NCI-H82 (cell line): Measurements from ENCODE around the gene ARID1A.

Experiments
- DNase-seq: peaks from one replicate; lab custom pipeline; 2025; lab: John Stamatoyannopoulos, UW

Gene ARID1A

DNA sequence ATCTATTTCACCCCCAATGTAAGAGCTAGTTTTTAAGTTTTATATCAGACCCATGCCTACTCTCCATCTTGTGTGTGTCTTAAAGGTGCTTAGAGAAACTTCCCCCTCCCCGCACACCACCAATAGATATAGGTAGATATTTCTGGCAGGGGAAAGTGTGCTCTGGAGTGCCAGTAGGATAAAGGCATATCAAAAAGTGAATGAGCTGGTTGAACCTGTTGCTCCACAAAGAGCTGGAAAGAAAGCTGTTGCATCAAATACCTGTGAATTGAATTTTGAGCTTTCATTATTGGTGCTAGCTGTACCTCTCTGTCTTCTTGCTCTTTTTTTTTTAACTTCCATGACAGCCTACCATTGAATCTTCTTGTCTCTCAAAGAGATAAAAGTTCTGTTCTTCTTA, 32.8 kb downstream of the ARID1A start:
- no peak for DNase-seq

- DNase-seq: no peak
Observed at GRCh38 chr1:26729633-26730032, 33.8 kb downstream of the ARID1A start.

DNA sequence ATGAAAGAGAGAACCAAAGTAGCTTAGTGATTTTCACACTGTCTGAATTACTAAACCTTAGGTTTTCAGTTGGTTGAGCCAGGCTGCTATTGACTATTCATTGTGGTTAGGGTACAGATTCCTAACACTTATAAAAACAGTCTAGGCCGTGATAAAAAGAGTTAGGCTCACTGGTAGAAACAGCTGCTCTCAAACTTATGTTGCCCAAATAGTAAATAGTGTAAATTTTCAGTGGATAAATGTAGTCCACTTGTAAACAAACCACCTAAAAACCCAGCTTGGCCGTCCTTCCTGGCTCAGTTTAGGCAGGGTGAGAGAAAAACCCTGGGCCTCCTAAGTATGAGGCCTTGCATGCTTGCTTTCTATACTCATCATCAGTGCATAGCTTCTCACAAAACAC, 34.9 kb downstream of the ARID1A start:
- DNase-seq: no peak

DNA sequence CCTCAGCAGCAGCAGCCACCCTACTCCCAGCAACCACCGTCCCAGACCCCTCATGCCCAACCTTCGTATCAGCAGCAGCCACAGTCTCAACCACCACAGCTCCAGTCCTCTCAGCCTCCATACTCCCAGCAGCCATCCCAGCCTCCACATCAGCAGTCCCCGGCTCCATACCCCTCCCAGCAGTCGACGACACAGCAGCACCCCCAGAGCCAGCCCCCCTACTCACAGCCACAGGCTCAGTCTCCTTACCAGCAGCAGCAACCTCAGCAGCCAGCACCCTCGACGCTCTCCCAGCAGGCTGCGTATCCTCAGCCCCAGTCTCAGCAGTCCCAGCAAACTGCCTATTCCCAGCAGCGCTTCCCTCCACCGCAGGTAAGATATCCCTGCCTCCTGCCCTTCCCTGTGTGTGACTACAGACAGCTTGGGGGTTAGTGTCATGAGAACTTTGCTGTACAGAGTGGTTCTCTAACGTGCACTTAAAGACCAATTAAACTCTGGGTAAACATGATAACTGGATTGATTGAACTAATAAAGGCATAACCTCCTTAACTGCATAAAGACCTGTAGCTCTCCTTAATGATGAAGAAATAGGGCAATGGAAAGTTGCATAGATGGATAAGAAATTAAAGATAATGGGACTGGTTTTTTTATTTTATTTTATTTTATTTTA, 35.6 kb downstream of the ARID1A start:
- peak; percentile 44 for DNase-seq

DNA sequence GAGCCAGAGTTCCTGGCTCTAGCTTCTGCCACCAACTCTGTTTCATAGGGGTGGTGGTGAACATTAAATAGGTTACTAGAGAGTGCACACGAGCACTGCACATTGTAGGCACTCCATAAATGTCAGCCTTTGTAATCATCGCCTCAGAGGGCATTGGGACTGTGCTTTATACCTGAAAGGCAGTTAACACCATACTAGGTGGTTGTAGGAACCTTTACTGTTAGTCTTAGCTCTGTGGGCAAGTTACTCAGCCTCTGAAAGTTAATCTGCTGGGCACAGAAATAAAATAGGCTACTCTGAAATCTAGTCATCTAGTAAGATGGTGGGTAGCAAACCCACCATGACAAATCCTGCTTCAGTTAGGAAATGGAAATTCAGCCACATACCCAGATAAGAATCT, 37.6 kb downstream of the ARID1A start:
- DNase-seq: no peak

DNA sequence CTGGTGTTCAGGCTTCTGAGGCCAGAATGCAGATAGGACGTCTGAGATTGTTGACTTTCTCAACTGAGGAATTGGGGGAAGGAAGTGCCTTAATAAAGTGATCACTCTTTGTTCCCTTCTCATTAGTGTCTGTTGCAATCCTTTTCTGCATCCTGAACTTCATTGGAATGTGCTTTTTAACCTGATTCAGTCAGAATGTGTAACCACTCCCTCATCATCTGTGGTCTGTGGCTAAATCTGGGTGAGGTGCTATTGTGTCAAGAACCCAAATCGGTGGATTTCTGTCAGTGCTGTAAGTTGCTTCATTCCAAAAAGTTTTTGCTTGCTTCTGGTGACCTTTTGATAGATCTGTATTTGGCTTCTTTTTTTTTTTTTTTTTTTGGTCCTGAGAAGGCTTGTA, 38.2 kb downstream of the ARID1A start:
- no peak for DNase-seq

DNA sequence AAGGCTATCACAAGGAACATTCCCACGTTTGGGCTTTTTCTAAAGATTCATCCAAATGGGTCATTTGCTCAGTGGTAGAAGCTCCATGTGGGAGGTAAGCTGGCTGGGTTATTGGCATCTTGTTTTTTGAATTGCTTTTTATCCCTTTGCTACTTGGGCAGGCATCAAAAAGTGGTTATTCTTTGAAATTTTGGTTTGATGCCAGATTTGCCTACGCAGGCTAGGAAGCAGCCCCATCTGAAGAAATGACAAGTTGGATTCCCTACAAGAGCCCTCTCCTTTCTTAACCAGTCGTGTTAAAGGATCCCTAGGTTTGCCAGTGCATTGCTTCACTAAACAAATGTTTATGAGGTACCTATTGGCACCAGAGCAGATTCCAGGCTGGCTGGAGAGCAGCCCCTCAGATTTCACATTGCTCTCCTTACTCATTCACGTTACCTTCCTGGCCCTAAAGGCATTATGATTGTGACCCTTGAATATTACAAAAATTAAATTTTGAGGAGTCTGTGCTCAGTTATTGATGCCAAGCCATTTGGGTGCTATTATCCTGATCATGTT, 38.8 kb downstream of the ARID1A start:
- DNase-seq: no peak

DNA sequence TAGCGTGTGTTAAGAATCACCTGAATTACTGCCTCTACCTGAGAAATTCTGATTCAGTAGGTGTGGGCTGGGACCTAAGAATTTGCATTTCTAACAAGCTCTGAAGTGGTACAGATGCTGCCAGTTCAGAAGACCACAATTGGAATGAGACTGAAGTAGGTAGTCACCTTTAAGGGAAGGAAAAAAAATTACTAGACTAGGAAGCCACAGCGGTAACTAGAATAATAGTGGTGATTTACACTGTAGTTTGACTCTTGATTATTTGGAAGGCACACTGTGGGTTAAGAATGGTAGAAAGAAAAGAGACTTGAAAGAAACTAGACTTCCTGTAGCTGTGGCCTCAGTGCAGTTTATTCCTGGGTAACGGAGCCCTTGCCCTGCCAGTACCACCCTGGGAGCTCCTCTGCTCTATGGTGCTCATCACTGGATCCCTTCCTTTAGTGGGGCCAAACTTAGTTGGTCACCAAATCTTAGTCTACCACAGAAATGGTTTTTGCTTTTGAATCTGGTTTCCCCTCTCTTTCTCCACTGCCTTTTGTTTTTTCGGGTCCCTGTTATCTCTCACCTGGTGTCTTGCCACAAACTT, 43.6 kb downstream of the ARID1A start:
- no peak for DNase-seq

DNA sequence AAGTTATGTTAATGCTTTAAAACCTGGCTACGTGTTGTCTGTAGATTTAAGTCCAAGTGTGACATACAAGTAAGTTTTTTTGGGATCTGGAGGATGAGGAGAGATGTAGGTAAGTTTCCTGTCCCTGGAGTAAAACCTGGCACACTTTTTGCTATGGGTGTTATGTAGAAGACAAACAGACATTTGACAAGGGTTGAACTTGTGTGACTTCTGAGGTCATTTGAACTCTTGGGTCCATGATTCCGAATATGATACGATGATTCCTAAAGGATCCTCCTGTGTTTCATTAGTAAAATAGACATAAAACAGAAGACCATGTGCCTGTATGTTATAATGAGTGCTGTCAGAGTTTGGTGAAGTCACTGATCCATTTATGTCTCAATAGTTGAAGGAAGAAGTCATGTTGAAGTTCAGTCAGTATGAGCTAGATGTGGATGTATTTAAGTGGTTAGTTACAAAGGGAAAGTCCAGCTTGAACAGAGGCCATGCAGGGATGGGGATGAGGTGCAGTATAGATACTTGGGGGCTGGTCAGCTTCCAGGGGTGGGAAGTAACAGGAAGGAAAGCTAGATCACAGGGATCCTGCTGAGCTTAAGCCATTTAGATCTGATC, 44.3 kb downstream of the ARID1A start:
- DNase-seq: no peak

GRCh38 chr1:26740952-26741351, 45.1 kb downstream of the ARID1A start:
- no peak for DNase-seq

DNA sequence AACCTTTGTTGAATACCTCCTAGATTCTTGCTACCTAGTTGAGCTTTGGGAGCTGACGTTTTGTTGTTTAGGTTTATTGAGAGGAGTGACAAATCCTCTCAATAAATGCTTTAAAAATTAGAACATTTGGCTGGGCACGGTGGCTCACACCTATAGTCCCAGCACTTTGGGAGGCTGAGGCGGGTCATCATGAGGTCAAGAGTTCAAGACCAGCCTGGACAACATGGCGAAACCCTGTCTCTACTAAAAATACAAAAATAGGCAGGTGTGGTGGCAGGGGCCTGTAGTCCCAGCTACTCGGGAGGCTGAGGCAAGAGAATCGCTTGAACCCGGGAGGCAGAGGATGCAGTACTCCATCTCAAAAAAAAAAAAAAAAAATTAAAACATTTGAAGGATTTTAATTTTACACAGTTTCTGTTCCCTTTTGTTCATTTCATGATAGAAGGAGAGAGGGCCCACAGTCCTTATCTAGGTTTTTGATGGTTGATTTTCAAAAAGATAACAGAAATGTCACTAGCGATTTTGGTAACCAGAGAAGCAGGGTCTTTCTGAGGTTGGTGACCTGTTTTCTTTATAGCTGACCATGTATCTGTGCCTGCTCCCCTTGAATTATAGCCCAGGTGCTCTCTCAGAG, 47.7 kb downstream of the ARID1A start:
- DNase-seq: no peak

DNA sequence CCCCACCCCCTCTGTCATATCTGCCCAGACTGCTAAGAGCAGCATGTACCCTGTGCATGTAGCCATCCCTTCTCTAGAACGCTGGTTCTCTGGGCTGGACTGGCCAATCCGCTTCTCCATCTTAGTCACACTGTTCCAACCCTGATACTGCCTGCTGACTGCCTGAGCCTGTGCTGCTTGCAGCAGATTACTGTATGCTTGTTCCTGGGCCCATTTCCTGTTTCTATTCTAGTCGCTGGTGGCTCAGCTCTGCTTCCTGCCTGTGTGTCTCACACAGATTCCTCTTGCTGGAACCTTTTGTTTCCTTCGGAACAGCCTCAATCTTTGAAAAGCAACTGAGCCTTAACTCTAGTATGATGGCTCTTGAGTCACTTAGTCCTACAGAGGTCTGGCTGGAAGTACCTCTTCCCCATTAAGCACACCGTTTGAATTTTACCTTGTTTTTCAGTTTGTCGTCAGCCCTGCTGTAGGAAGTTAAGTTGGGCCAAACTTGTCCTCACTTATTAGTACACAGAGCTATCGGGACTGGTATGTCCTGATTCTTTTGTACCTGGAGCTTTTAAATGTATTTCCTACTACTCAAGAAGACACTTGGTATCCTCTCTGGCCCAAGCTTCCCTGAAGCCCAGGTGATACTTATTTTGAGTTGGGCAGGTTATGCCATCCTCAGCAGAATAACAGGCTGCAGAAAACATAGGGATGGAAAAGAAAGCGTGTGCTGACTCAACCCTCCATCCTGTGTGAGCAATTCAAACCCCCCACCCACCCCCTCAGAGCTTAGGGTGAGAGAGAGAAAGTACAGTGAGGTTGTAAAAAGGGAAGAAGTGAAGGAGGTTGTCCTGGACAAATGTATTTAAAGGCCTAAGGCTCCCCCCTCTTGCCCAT, 48.5 kb downstream of the ARID1A start:
- peak; percentile 34 for DNase-seq

GRCh38 chr1:26745191-26745590, 49.4 kb downstream of the ARID1A start:
- no peak for DNase-seq

DNA sequence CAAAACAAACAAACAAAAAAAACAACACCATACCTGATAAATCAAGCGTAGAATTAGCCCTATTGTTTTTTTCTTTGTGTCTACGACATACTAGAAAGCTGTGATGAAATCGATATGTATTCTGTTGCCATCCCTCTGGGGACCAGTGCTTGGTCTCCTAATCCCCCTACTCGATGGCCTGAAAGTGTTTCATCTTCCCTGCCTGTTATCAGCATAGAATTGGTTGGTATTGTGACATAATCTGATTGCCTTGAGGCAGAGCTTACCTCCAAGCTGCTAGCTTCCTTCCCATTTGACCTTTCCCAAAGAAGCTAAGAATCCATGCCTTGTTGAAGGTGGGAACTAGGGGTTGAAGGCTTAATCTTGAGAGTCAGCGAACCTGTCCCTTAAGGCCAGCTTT, 51.2 kb downstream of the ARID1A start:
- DNase-seq: peak; percentile 53

GRCh38 chr1:26748351-26748750, 52.5 kb downstream of the ARID1A start:
- no peak for DNase-seq

DNA sequence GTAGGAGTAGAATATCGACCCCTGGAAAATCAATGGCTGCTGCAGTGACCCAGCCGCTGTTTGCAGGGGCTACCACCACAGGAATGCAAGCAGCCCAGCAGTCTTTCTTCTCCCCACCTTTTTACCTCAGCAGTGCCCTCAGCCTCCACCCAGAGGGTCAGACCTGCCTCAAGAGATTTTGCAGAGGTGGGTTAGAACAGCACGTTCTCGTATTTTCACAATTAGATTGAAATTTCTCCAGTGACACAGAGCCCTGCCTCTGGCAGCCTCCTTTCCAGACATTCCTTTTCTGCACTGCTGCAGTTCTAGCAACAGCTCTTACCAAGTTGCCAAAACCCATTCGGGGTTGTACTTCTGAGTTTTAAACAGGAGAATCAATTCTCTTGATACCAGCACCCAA, 53.6 kb downstream of the ARID1A start:
- DNase-seq: no peak

DNA sequence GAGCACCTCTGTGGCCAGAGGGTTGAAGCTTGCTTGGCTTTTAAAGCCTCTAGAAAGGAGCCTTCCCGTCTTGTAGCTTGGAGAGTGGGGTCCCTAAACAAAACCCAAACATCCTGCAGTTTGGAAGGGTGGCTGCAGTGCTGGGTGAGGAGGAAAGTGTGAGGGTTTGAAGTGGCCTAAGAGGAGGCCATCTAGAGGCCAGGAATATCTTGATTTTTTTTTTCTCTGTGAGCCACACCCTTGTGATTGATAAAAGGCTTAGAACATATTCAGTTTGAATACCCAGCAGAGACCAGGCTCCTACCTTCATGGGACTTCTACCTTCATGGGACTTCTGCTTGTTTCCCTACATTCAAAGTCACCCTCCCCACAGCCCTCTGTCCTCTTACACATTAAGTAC, 54.6 kb downstream of the ARID1A start:
- DNase-seq: no peak

GRCh38 chr1:26752519-26752918, 56.7 kb downstream of the ARID1A start:
- no peak for DNase-seq

DNA sequence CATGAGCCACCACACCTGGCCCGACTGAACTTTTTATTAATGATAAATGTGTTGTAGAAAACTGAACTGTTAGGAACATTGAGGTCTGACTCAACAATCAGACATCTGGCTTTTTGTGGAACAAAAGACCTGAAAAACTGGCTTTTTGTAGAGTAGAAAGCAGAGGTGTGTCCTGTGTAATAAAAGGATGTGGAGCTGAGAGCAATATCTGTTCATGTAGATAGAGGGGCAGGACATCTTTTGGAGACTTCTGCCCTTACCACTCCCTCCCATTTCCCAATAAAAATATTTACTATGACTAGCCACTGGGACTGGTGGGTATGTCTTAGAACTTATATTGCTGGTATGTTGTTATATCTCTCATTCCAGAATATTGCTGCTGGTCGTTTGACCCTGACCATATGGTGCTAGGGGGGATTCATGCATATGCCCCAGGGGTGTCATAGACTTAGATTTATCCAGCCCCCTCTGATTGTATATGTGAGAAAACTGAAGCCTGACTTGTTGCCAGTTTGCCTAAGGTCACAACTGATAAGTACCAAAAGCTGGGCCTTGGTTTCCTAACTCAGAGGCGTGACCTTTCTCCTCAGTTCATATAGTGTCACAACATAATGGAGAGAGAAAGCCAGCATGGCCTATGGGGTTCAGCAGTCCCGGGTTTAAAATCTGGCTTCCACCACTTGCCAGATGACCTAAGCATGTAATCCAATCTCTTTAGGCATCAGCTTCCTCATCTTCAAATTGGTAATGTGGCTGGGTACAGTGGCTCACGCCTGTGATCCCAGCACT, 58.5 kb downstream of the ARID1A start:
- peak; percentile 65 for DNase-seq

DNA sequence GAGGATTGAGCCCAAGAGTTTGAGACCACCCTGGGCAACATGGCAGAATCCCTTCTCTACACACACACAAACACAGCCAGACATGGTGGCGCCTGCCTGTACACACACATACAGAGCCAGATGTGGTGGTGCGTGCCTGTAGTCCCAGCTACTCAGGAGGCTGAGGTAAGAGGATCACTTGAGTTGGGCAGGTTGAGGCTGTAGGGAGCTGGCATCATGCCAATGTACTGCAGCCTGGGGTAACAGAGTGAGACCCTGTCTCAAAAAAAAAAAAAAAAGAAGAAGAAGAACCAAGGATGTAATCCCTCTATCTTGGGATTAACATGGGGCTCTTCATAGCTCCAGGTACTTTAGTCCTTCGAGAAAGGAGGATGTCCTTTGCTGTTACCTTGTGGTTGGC, 62.5 kb downstream of the ARID1A start:
- DNase-seq: no peak

DNA sequence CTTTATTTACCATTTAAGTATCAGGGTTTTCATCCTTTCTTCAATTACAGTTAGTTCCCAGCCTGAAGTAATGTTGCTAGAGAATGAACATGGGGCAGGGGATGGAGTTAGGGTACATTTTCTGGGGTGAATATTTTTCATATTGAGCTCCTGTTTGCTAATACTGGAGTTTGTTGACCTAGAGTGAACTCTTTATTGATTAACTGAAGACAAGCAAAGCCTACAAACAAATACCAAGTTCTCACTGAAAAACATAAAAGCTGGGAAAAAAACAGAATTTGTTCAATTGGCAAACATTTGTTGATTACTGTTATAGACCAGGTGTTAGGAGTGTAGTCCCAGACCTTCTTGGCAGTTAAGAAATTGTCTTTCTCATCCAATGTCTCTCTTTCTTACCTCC, 63.7 kb downstream of the ARID1A start:
- DNase-seq: no peak
